Fibroblast of villous mesenchyme (primary cell): ENCODE results near the gene IGF2R. TPM values are rescaled to one million over a fixed set of nuclear protein-coding genes. Genes with fewer than 3 reads are reported as not detected.

ENCODE experiments used
- DNase-seq: peaks from one replicate; pipeline ENCODE4 v3.0.0-alpha.2; 2010; ENCODE audit warnings: low read depth
- H3K4me3 ChIP-seq: 2 replicates; pipeline ENCODE4 v1.5.1; 2011; ENCODE audit warnings: low read depth, mild to moderate bottlenecking, low read length
- CTCF ChIP-seq: IDR thresholded peaks from 2 replicates; pipeline ENCODE4 v1.5.1; 2012; ENCODE audit warnings: low read depth, mild to moderate bottlenecking, low read length; ENCODE audit not compliant: insufficient read depth
- total RNA-seq: library from RNA; depleted of rRNA; stranded (reverse); fragments of >200 nt; gene quantifications from 2 replicates; pipeline ENCODE4 v1.2.3, GENCODE V29; 2012

The IGF2R gene
- total RNA-seq, 1 donor, result 132 TPM

- DNase-seq, result no peak
- H3K4me3 ChIP-seq, result no peak overlapping the region
- TF ChIP-seq CTCF, result peak; percentile 14
Observed at GRCh38 chr6:160071805-160072690, 103.2 kb downstream of the IGF2R start.

GRCh38 chr6:160073272-160073671 is 104.4 kb downstream of the IGF2R start:
- no peak overlapping the region for H3K4me3 ChIP-seq
- no peak for DNase-seq
- no peak for TF ChIP-seq CTCF

GRCh38 chr6:160076009-160076408 is 107.1 kb downstream of the IGF2R start:
- H3K4me3 ChIP-seq, result no peak overlapping the region
- DNase-seq, result no peak
- no peak for TF ChIP-seq CTCF

- TF ChIP-seq CTCF, result no peak
- H3K4me3 ChIP-seq, result no peak overlapping the region
- DNase-seq, result no peak
Observed at GRCh38 chr6:160077024-160077423, 108.1 kb downstream of the IGF2R start.

GRCh38 chr6:160077526-160077925 is 108.6 kb downstream of the IGF2R start:
- no peak overlapping the region for H3K4me3 ChIP-seq
- DNase-seq, result peak; percentile 25
- no peak for TF ChIP-seq CTCF

- no peak for DNase-seq
- no peak for TF ChIP-seq CTCF
- no peak overlapping the region for H3K4me3 ChIP-seq
Observed at GRCh38 chr6:160078883-160079685, 110.2 kb downstream of the IGF2R start.
